Ecto neural progenitor cell (in vitro differentiated cells): ENCODE results near the gene CYP2B6.
A peak's percentile ranks its signal among the peaks of the same experiment; 100 is the strongest.
"Not testable (repeated sequence)": the region's sequence is repeated elsewhere in the genome, so short reads cannot be mapped to it uniquely, and the experiment has no call there.

Experiments
- DNase-seq: peaks from one replicate; pipeline ENCODE4 v3.0.0-alpha.2; 2018; ENCODE audit warnings: low spot score

CYP2B6 gene

DNA sequence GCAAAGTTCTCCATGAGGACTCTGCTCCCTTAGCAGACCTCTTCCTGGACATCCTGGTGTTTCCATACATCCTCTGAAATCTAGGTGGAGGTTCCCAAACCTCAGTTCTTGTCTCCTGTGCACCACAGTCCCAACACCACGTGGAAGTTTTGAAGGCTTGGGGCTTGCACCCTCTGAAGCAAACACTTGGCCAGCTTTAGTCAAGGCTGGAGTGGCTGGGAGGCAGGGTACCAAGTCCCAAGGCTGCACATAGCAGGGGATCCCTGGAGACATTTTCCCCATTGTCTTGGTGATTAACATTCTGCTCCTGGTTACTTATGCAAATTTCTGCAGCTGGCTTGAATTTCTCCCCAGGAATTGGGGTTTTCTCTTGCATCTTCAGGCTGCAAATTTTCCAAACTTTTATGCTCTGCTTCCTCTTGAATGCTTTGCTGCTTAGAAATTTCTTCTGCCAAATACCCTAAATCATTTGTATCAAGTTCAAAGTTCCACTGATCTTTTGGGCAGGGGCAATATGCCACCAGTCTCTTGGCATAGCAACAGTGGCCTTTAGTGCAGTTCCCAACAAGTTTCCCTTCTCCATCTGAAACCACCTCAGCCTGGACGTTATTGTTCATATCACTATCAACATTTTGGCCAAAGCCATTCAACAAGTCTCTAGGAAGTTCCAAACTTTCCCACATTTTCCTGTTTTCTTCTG lies 10.2 kb upstream of the CYP2B6 start:
- not testable (repeated sequence) for DNase-seq

DNA sequence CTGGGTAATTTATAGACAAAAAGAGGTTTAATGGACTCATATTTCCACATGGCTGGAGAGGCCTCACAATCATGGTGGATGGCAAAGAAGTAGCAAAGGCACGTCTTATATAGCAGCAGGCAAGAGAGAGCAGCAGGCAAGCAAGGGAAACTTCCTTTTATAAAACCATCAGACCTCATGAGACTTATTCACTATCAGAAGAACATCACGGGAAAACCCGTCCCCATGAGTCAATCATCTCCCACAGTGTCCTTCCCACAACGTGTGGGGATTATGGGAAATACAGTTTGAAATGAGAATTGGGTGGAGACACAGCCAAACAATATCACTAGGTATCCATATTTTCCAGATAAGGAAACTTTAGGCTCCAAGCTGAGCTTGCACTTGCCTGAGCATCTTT lies 9.5 kb upstream of the CYP2B6 start:
- no peak for DNase-seq

DNA sequence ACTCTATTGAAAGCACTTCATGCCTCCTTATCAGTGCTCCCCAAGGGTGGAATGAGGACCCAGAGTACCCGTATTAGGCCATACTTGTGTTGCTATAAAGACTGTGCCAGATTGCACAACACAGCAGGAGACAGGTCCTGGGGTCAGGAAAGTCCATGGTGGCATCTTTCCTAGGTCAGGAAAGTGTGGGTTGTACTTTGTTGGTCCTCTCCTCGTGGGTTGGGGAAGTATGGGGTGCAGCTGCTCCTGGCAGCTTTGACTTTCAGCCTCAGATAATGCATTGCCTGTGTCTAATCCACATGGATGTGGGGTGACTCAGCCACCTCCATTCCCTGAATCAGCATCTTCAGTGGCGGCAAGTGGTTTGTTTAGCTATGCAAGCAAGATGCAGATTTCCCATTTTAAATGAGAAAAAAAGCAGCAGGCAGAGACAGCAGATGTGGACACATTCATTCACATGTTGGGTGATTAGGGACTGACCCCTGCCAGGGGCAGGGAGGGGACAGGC lies 8.4 kb upstream of the CYP2B6 start:
- no peak for DNase-seq

- DNase-seq: no peak
Measured at GRCh38 chr19:40989453-40989852, 1.6 kb upstream of the CYP2B6 start.

DNA sequence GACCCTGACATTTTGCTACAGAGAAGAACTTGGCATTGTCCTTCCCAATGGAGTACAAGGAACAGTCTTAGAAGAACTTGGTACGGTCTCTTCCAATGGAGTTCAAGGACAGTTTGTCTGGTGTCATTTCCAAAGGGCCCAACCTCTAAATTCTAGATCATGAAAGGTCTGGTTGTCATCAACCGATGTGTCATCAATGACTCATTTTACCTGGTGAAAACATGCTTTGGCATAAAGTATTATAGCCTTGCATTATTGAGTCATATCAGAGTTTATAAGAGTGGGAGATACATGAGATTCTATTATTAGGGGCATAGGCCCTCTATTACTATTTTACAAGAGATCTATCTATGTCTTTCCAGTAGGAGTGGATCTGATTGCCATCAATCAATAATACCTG lies 4.3 kb downstream of the CYP2B6 start:
- DNase-seq: no peak

- not testable (repeated sequence) for DNase-seq
Measured at GRCh38 chr19:40999018-40999417, 7.9 kb downstream of the CYP2B6 start.

DNA sequence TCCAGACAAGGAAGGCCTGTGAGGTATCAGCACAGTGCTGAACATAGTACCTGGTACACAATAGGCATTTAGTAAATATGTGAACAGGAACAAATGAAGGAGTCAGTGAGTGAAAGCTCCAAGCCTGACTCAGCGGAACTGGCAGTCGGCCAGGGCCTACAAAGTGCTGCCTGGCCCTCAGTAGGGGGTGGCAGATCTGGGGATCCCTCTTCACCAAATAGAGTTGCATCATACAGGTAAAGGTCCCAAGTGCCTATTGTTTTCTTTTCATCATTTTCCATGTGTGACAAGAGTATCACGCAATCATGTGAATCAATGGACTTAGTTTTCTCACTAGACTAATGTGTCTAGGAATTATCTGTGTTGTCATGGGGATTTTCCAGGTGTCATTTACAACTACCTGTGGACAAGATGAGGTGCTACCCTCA lies 9.2 kb downstream of the CYP2B6 start:
- DNase-seq: no peak

GRCh38 chr19:41001243-41001971 lies 10.3 kb downstream of the CYP2B6 start:
- DNase-seq: no peak

DNA sequence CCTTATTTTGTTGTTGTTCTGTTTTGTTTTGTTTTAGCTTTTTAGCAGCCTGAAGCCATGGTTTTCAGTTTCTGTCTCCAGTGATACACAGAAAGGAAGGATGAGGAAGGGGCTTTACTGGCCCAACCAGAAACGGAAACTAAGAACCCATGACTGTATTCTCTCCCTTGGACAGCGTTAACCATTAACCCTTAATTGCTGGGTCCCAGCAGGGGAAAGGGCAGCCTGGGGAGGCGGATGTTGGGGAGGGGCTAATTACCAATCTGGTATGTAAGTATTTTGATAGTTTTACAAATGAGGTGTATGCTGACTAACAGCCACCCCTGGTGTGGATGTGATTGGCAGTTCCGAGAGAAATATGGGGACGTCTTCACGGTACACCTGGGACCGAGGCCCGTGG lies 12.6 kb downstream of the CYP2B6 start:
- DNase-seq: not testable (repeated sequence)

GRCh38 chr19:41009700-41010235 lies 18.7 kb downstream of the CYP2B6 start:
- no peak for DNase-seq

- DNase-seq: no peak
Measured at GRCh38 chr19:41013359-41013758, 22.3 kb downstream of the CYP2B6 start.

DNA sequence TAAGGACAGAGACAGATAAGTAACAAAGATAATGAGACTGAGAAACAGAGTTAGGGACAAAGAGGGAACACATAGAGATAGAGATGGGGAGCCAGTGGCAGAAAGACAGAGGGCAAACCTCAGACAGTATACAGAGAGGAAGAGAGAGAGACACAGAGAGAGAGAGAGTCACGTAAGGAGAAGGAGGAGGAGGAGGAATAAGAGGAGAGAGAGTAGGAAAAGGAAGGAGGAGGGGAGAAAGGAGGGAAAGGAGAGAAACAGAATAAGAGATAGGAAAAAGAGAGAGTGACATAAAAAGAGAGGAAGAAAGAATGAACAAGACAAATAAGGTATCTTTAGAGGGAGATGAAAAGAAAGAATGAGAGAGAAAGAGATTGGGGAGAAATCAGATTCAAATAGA lies 23.6 kb downstream of the CYP2B6 start:
- no peak for DNase-seq

- DNase-seq: peak; percentile 8
Measured at GRCh38 chr19:41016488-41017071, 25.5 kb downstream of the CYP2B6 start.

DNA sequence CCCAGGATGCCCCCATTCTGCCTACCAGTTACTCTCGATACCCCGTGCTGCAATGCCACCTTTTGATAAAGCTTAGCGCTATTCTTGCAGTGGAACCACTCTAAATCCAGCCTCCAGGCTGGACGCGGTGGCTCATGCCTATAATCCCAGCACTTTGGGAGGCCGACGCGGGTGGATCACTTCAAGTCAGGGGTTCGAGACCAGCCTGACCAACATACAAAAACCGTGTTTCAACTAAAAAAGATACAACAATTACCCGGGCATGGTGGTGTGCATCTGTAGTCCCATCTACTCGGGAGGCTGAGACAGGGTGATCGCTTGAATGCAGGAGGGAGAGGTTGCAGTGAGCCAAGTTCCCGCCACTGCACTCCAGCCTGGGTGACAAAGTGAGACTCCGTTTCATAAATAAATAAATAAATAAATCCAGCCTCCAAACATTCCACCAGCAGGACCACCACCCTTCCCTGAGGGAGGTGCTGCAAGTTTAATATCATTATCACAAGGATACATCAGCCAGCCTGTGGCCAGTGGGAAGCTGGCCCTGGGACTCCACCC lies 27.7 kb downstream of the CYP2B6 start:
- peak; percentile 22 for DNase-seq

- DNase-seq: peak; percentile 4
Measured at GRCh38 chr19:41019346-41019745, 28.3 kb downstream of the CYP2B6 start.

DNA sequence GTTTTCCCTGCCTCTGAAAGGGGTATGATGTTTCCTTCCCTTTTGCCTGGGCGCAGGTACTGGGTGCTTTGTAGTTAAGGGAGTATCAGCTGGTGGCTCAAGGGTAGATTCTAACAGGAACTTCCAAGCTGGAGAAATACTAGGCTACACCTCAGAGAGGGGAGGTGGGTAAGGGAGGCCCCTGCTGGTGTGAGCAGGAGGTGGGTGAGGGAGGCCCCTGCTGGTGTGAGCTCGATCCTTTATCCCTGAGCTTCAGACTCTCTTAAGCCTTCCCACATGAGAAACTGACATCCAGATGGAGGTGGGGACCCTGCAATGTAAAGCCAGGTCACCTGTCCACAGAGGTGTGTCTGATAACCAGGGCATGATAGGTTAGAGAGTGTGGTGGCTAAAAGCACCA lies 32.1 kb downstream of the CYP2B6 start:
- DNase-seq: peak; percentile 17

GRCh38 chr19:41025411-41025810 lies 34.3 kb downstream of the CYP2B6 start:
- no peak for DNase-seq

DNA sequence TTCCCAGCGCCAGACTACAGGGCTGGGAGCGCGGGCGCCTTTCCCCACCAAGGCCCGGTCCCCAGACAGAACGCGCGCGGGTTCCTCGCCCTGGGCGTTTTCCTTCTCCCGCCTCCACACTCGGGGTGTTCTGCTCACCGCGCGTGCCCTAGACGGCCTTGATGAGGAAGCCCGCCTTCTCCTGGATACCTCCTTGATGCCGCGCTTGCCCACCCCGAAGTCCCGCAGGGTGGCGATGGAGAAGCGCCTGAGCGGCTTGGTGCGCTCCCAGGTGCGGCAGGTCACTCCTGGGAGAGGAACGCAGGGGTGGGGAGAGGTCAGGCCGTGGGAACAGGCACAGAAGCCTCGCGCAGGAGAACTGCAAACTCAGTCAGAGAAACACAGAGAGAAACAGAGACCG lies 34.8 kb downstream of the CYP2B6 start:
- DNase-seq: no peak

DNA sequence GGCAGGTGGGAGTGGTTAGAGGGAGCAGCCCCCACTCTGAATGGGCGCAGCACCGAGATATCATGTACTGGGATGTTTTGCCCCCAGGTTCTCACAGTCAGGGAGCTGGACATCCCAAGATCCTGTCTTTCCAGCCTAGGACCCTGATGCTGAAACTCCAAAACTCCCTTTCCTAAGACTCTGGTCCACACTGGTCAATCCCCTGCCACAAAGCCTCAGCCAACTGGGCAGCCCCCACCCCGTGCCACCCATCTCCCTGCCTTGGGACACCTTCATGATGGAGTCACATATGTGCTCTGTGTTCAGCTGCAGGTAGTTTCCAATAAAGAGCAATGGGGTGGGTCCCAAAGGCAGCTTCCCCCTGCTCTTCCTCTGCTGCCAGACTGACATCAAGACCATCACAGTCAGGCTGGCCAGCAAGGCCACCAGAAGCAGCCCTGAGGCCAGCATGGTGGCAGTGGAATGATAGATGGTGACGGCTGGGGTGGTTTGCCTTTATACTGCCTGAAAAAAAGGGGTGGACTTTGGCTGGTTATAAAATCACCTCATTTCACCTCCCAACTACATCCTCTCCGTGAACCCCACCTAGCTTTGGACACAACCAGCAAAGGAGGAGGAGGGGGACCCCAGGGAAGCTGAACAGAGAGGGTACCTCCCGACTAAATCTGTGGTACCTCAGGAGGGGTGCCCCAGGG lies 36.3 kb downstream of the CYP2B6 start:
- DNase-seq: peak; percentile 32

DNA sequence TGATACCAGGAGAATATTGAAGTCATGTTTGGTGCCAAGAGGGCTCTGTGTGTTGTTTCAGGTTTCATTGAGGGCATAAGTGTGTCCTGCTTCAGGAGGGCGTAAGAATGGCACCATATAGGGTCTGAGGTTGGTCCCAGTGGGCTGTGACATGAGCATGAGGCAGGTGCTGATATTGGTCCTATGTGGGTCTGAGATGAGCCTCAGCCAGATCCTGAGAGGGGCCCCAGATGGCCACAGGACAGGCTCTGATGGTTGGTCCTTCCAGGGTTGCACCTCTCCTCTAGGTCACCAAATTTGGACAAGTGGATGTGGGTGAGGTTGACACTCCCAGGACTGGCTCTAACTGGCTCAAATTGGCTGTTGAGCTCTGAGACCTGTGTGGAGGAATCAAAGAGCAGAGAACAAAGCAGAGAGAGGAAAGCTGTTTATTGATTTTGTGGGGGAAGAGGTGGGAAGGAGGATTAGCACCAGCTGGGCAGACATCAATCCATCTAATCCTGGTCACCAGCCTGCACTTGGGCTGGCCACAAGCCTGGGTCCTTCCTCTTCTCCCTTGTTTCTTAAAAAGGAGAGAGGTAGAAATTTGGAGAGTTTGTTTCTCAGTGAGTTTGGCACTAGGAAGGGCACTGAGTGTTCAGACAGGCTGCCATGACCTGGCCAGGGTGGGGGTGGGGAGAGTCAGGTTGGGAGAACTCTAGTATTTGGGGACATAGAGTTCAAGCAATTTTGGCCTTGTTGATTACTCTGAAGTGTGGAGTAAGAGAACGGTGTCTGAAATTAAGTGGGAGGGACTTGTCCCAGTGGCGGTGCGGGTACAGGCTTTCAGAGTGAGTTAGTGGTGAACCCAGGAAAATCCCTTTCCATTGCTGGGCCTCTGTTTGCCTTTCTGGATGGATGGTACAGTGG lies 38.7 kb downstream of the CYP2B6 start:
- no peak for DNase-seq

DNA sequence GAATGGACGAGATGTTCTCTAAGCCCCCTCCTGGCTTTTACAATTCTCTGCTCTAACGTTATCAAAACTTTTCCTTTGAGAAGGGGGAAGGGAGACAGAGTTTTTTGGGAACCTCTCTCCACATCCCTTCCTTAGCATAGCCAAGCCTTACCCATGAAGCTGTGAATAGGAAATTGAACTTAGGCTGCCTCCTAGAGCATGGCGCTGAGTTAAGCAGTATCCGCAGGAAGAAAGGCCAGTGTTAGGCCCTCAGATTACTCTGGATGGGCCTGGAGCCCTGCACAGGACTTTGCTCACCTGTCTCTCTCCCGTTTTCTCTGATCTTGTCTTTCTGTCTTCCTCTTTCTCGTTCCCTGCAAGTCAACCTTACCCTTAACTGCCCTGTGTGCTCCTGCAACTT lies 39.6 kb downstream of the CYP2B6 start:
- no peak for DNase-seq
